Osteocyte (in vitro differentiated cells): ENCODE measurements around the gene PAXIP1. TPM values are rescaled to one million over a fixed set of nuclear protein-coding genes. Genes with fewer than 3 reads are reported as not detected.
A peak's percentile ranks its signal among the peaks of the same experiment; 100 is the strongest.

Source experiments
- DNase-seq: peaks from one replicate; pipeline ENCODE4 v3.0.0; 2021; ENCODE audit warnings: mixed read lengths; ENCODE audit not compliant: unreplicated experiment; ENCODE audit errors: extremely low spot score
- H3K27ac Mint-ChIP-seq: one replicate; pipeline ENCODE4 v1.8.0; 2021; ENCODE audit warnings: mild to moderate bottlenecking, mixed read lengths; ENCODE audit not compliant: unreplicated experiment
- H3K27me3 Mint-ChIP-seq: one replicate; pipeline ENCODE4 v1.8.0; 2021; ENCODE audit warnings: mixed read lengths; ENCODE audit not compliant: unreplicated experiment
- H3K36me3 Mint-ChIP-seq: one replicate; pipeline ENCODE4 v1.8.0; 2021; ENCODE audit warnings: mixed read lengths; ENCODE audit not compliant: unreplicated experiment
- H3K4me1 Mint-ChIP-seq: one replicate; pipeline ENCODE4 v1.8.0; 2021; ENCODE audit warnings: mixed read lengths; ENCODE audit not compliant: unreplicated experiment
- H3K4me3 Mint-ChIP-seq: one replicate; pipeline ENCODE4 v1.8.0; 2021; ENCODE audit warnings: mild to moderate bottlenecking, moderate library complexity, mixed read lengths; ENCODE audit not compliant: unreplicated experiment
- H3K9me3 Mint-ChIP-seq: one replicate; pipeline ENCODE4 v1.8.0; 2021; ENCODE audit warnings: mixed read lengths; ENCODE audit not compliant: unreplicated experiment
- total RNA-seq: library from RNA; stranded (reverse); gene quantifications from 2 replicates; pipeline ENCODE4 v1.2.1, GENCODE V29; 2021
- TF ChIP-seq, protein P1 (sequence below): fragments of 200-600 bp; sonication (generic); IDR thresholded peaks from 2 replicates; pipeline ENCODE4 v1.5.0; 2021; ENCODE audit warnings: antibody characterized with exemption, mild to moderate bottlenecking, moderate library complexity

The PAXIP1 gene
- total RNA-seq, 1 donor from 2014 or later = 14.2 TPM

DNA sequence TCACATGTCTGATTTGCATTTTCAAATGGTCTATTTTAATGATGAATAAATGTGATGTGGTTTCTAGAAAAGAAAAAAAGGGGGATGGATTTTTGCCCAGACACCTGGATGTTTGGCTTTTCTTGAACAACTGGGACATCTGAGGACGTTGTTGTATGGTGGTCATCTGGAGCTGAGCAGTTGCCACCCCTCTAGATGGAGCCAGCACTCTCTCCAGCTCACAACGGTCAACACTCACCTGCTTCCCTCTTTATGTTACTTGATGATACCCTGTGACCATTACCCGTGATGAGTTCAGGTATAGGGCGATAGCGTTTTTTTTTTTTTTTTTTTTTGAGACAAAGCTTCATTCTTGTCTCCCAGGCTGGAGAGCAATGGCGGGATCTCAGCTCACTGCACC is 30.1 kb upstream of the PAXIP1 start:
- H3K27ac Mint-ChIP-seq = no peak overlapping the region
- H3K4me3 Mint-ChIP-seq = no peak overlapping the region
- peaks cover 11% of the 10 kb centered on the region for H3K9me3 Mint-ChIP-seq
- TF ChIP-seq, protein P1, sequence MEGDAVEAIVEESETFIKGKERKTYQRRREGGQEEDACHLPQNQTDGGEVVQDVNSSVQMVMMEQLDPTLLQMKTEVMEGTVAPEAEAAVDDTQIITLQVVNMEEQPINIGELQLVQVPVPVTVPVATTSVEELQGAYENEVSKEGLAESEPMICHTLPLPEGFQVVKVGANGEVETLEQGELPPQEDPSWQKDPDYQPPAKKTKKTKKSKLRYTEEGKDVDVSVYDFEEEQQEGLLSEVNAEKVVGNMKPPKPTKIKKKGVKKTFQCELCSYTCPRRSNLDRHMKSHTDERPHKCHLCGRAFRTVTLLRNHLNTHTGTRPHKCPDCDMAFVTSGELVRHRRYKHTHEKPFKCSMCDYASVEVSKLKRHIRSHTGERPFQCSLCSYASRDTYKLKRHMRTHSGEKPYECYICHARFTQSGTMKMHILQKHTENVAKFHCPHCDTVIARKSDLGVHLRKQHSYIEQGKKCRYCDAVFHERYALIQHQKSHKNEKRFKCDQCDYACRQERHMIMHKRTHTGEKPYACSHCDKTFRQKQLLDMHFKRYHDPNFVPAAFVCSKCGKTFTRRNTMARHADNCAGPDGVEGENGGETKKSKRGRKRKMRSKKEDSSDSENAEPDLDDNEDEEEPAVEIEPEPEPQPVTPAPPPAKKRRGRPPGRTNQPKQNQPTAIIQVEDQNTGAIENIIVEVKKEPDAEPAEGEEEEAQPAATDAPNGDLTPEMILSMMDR = no peak
- DNase-seq = no peak
- no peaks in the 10 kb centered on the region for H3K27me3 Mint-ChIP-seq
- H3K36me3 Mint-ChIP-seq = no peaks in the 10 kb centered on the region
- H3K4me1 Mint-ChIP-seq = no peaks in the 10 kb centered on the region

DNA sequence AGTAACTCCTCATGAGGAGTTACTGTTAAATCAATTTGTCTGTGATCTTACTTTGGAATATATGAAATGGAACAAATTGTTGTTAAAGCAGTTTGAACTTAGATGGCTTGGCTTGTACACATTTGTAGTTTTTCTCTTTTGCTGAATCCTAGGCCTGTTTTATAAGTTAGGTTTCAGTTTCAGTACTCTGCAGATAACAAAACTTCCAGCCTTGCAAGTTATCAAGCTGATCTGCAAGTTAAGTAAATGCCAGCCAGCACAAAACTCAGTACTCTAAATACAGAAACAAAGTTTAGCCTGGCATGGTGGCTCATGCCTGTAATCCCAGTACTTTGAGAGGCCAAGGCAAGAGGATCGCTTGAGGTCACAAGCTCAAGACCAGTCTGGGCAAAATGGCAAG is 25.0 kb upstream of the PAXIP1 start:
- H3K4me3 Mint-ChIP-seq = no peak overlapping the region

GRCh38 chr7:155021699-155022145 is 18.8 kb upstream of the PAXIP1 start:
- Mint-ChIP-seq H3K4me1 (no peaks in the 10 kb centered on the region), H3K9me3 (no peaks in the 10 kb centered on the region), H3K4me3 (no peak overlapping the region), H3K27ac (no peak overlapping the region), H3K36me3 (no peaks in the 10 kb centered on the region), H3K27me3 (peaks cover 3% of the 10 kb centered on the region)
- no peak for DNase-seq
- TF ChIP-seq, protein P1 = no peak

More for the DNA sequence above, 25.0 kb upstream of the PAXIP1 start:
- no peak overlapping the region for H3K27ac Mint-ChIP-seq
- H3K36me3 Mint-ChIP-seq = no peaks in the 10 kb centered on the region
- peaks cover 3% of the 10 kb centered on the region for H3K27me3 Mint-ChIP-seq
- TF ChIP-seq, protein P1 = no peak
- H3K4me1 Mint-ChIP-seq = no peaks in the 10 kb centered on the region
- H3K9me3 Mint-ChIP-seq = peaks cover 11% of the 10 kb centered on the region
- DNase-seq = no peak

GRCh38 chr7:155020996-155021395 is 18.1 kb upstream of the PAXIP1 start:
- peaks cover 5% of the 10 kb centered on the region for H3K27me3 Mint-ChIP-seq
- H3K27ac Mint-ChIP-seq = no peak overlapping the region
- H3K4me1 Mint-ChIP-seq = no peaks in the 10 kb centered on the region
- no peak overlapping the region for H3K4me3 Mint-ChIP-seq
- no peaks in the 10 kb centered on the region for H3K9me3 Mint-ChIP-seq
- peak; percentile 46 for DNase-seq
- TF ChIP-seq, protein P1 = no peak
- H3K36me3 Mint-ChIP-seq = no peaks in the 10 kb centered on the region

- Mint-ChIP-seq H3K27me3 (peaks cover 8% of the 10 kb centered on the region), H3K36me3 (no peaks in the 10 kb centered on the region), H3K4me1 (no peaks in the 10 kb centered on the region), H3K4me3 (no peak overlapping the region), H3K9me3 (no peaks in the 10 kb centered on the region), H3K27ac (no peak overlapping the region)
- TF ChIP-seq, protein P1 = no peak
- no peak for DNase-seq
These were observed 14.9 kb upstream of the PAXIP1 start for GRCh38 chr7:155017834-155018233.
